H1 (cell line): ENCODE data around the gene FBXO34.

Source experiments
- CEBPB ChIP-seq: IDR thresholded peaks from 2 replicates; pipeline ENCODE4 v1.6.1; 2012; ENCODE audit warnings: low read depth, low read length
- CTCF ChIP-seq, 3 experiments: IDR thresholded peaks; 1 replicate in 2 of 3; 2 replicates in 1 of 3; pipeline versions ENCODE4 v1.5.1 to v1.6.1; 2011; ENCODE audit warnings: low read length in 3 of 3, mild to moderate bottlenecking in 3 of 3, inconsistent platforms in 2 of 3, low read depth in 1 of 3, moderate library complexity in 1 of 3; ENCODE audit not compliant: insufficient read depth in 1 of 3; ENCODE audit errors: control extremely low read depth in 1 of 3
- EP300 ChIP-seq, 2 experiments: IDR thresholded peaks; 1 replicate in 1 of 2; 2 replicates in 1 of 2; pipeline ENCODE4 v1.6.1; 2011 to 2012; ENCODE audit warnings: low read depth in 2 of 2, low read length in 2 of 2, mild to moderate bottlenecking in 2 of 2, borderline replicate concordance in 1 of 2, inconsistent platforms in 1 of 2, moderate library complexity in 1 of 2
- JUN ChIP-seq: IDR thresholded peaks from 2 replicates; pipeline ENCODE4 v1.6.1; 2011; ENCODE audit warnings: low read depth, mild to moderate bottlenecking, improper control_type of control experiment, low read length
- KDM1A ChIP-seq: fragments of 200-600, 300-600 bp; sonication (generic); IDR thresholded peaks from 2 replicates; pipeline ENCODE4 v1.7.1; 2016; ENCODE audit warnings: mild to moderate bottlenecking, low read length, borderline replicate concordance
- MAX ChIP-seq: IDR thresholded peaks from 2 replicates; pipeline ENCODE4 v1.6.1; 2012; ENCODE audit warnings: inconsistent platforms
- POLR2A ChIP-seq, 2 experiments: IDR thresholded peaks; 1 replicate in 1 of 2; 2 replicates in 1 of 2; pipeline ENCODE4 v1.6.1; 2011; ENCODE audit warnings: low read depth in 2 of 2, low read length in 2 of 2, mild to moderate bottlenecking in 2 of 2; ENCODE audit errors: control extremely low read depth in 1 of 2
- POLR2AphosphoS5 ChIP-seq: IDR thresholded peaks from 2 replicates; pipeline ENCODE4 v1.6.1; 2011; ENCODE audit warnings: low read depth, low read length
- RXRA ChIP-seq: IDR thresholded peaks from 2 replicates; pipeline ENCODE4 v1.6.1; 2011; ENCODE audit warnings: low read depth, mild to moderate bottlenecking, low read length, moderate library complexity; ENCODE audit not compliant: insufficient read depth

GRCh38 chr14:55302367-55303124, 31.3 kb downstream of the FBXO34 start:
- TF ChIP-seq POLR2AphosphoS5 (no peak), KDM1A (no peak), CEBPB (no peak), RXRA (no peak), CTCF (IDR thresholded peaks at IDR 0.05; ENCODE audit: control extremely low read depth in 1 of 3, insufficient read depth in 1 of 3, low read depth in 1 of 3, low read length in 3 of 3) (no peak), EP300 (IDR thresholded peaks at IDR 0.05; ENCODE audit: borderline replicate concordance in 1 of 2, low read depth in 2 of 2, low read length in 2 of 2) (no peak), MAX (no peak), JUN (no peak), POLR2A (IDR thresholded peaks at IDR 0.05; ENCODE audit: control extremely low read depth in 1 of 2, low read depth in 2 of 2, low read length in 2 of 2) (no peak)
